GM12873 (cell line): Measurements from ENCODE around the gene B4GALNT3.

Source experiments
- TF ChIP-seq, protein P1 (sequence below): IDR thresholded peaks from 2 replicates; pipeline ENCODE4 v1.5.1; 2012; ENCODE audit warnings: low read depth, mild to moderate bottlenecking, moderate library complexity, low read length, control low read depth; ENCODE audit not compliant: insufficient read depth; ENCODE audit errors: missing control alignments

Gene B4GALNT3

GRCh38 chr12:527241-527640 is 67.5 kb downstream of the B4GALNT3 start:
- TF ChIP-seq, protein P1, sequence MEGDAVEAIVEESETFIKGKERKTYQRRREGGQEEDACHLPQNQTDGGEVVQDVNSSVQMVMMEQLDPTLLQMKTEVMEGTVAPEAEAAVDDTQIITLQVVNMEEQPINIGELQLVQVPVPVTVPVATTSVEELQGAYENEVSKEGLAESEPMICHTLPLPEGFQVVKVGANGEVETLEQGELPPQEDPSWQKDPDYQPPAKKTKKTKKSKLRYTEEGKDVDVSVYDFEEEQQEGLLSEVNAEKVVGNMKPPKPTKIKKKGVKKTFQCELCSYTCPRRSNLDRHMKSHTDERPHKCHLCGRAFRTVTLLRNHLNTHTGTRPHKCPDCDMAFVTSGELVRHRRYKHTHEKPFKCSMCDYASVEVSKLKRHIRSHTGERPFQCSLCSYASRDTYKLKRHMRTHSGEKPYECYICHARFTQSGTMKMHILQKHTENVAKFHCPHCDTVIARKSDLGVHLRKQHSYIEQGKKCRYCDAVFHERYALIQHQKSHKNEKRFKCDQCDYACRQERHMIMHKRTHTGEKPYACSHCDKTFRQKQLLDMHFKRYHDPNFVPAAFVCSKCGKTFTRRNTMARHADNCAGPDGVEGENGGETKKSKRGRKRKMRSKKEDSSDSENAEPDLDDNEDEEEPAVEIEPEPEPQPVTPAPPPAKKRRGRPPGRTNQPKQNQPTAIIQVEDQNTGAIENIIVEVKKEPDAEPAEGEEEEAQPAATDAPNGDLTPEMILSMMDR = no peak

- TF ChIP-seq, protein P1 = no peak
Measured at GRCh38 chr12:527729-528128, 68.0 kb downstream of the B4GALNT3 start.

- TF ChIP-seq, protein P1 = no peak
Measured at GRCh38 chr12:530308-530707, 70.6 kb downstream of the B4GALNT3 start.

DNA sequence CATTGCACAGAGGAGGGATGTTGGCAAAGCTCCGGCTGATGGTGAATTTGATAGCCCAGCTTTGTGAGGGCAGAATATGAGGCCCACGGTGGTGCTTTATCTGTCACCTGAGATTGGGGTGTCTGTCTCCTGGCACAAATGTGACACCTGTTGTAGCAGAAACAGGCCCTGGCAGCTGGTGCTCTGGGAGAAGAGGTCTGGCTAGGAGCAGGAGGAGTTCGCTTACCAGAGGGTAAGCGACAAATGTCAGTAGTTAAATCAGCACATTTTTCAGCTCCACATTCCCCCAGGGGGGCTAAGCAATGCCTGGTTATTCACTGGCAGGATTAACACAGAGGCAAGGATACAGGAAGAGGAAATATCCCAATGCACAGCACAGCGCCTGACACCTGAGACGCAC is 71.1 kb downstream of the B4GALNT3 start:
- TF ChIP-seq, protein P1 = no peak

DNA sequence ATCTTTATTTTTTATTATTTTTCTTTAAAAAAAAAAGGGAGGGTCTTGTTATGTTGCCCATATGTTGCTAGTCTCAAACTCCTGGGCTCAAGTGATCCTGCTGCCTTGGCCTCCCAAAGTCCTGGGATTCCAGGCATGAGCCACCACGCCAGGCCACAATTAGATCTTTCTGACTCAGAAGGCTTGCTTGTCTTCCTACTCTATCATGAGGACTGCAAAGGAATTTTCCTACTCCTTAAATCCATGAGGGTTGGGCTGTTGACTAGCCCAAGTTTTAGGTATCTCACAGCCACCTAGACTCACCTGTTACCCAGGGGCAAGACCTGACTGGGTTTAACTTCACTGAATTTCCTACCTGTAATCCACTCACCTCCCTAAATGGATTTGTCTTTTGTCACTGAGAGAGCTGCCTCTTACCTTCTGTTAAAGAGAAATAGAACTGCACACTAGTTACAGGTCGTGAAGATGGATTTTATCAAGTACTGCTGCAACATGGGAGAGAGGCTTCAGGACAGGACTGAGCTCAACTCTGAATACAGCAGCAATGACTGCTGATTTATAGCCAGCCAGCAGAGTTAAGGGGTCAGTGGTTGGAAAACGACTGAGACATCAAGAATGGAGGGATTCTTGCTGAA is 72.3 kb downstream of the B4GALNT3 start:
- TF ChIP-seq, protein P1 = no peak

GRCh38 chr12:532908-533565 is 73.3 kb downstream of the B4GALNT3 start:
- TF ChIP-seq, protein P1 = no peak

DNA sequence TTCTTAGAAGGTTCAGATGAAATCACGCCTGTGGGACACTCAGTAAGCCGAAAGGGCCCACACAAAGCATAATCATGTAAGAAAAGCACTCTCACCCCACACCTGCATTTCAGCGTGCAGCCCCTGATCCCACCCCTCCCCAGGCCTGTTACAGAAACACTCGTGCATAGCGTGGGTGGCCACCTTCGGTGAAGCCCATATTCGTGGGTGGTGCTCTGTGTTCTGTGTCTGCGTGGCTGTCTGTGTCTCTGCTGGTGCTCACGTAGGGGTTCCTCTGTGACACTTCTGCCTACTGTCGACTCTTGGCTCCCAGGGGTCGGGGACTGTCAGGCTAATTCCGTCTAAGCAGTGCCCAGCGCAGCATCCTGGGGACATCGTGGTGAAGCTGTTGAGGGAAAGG is 74.0 kb downstream of the B4GALNT3 start:
- TF ChIP-seq, protein P1 = no peak
